GM18517 (cell line): ENCODE results near the gene MRPL32.
"Not testable (repeated sequence)": the region's sequence is repeated elsewhere in the genome, so short reads cannot be mapped to it uniquely, and the experiment has no call there.

Source experiments
- ATAC-seq: cut with Tn5 transposase; IDR thresholded peaks from one replicate; pipeline ENCODE4 v1.9.1; 2021; ENCODE audit warnings: mild to moderate bottlenecking, moderate library complexity; ENCODE audit not compliant: unreplicated experiment

Gene MRPL32

GRCh38 chr7:42931834-42932651 is at the start of gene MRPL32, which contains the start of gene PSMA2:
TSS of gene MRPL32 (plus strand) at chr7:42932376. CDS start at chr7:42932387, 11 bp downstream.
TSS of gene PSMA2 (minus strand) at chr7:42932174. CDS start at chr7:42932158, 16 bp downstream.
- peak; percentile 99 for ATAC-seq

GRCh38 chr7:42883950-42884349 is 48.2 kb upstream of the MRPL32 start:
- no peak for ATAC-seq

DNA sequence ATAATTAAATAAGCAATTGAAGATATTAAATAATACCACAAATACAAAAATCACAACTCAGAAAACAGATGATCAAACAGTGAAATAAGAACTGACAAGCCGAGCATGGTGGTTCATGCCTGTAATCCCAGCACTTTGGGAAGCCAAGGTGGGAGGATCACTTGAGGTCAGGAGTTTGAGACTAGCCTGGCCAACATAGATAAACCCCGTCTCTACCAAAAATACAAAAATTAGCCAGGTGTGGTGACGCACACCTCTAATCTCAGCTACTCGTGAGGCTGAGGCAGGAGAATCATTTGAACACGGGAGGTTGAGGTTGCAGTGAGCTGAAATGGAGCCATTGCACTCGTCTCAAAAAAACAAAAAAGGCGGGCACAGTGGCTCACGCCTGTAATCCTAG is 47.0 kb upstream of the MRPL32 start:
- not testable (repeated sequence) for ATAC-seq

- no peak for ATAC-seq
Observed at GRCh38 chr7:42886129-42886528, 46.0 kb upstream of the MRPL32 start.

DNA sequence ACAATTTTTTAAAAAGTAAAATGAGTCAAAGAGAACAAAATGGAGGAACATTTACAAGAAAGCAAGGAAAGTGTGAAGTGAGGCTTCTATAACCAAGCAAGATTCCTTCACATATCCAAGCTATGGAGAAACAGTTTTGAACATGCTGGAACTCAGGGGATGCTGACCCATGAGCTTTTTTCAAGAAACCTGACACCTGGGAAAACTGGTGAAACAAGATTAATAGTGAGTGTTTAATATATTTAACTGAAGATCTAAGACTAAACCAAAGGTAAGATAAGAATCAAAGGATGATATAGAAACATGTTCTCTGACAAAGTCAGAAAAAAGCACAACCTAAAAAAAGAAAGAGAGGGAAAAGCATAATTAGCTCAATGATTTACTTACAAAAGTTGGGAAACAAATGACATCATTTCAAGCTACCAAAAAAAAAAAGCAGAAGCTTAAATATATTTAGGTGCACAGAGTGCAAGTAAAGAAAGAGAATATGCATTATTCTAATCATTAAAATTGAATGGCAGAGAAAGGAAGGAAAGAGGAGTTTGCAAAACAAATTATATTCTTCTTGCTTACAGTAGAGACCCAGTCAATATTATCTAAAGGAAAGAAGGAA is 45.2 kb upstream of the MRPL32 start:
- no peak for ATAC-seq

GRCh38 chr7:42893346-42894240 is 38.6 kb upstream of the MRPL32 start:
- ATAC-seq, result no peak

DNA sequence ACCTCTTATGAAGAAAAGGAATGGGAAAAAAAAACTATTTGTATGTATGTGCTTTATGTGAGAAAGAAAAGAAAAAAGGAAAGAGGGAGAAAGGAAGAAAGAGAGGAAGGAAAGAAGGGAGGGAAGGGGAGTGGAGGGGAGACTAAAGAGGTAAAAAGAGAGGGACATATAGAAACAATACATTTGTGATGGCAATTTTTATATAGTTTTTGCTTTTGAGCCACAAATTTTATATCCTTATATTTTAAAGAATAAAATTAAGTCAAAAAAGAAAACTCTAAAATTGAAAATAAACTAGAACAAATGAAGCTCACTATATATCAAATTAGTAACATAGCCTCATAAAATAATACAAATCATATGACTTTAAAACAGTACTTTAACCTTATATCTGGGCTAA is 31.3 kb upstream of the MRPL32 start:
- ATAC-seq, result no peak

GRCh38 chr7:42902331-42902730 is 29.8 kb upstream of the MRPL32 start:
- ATAC-seq, result no peak

DNA sequence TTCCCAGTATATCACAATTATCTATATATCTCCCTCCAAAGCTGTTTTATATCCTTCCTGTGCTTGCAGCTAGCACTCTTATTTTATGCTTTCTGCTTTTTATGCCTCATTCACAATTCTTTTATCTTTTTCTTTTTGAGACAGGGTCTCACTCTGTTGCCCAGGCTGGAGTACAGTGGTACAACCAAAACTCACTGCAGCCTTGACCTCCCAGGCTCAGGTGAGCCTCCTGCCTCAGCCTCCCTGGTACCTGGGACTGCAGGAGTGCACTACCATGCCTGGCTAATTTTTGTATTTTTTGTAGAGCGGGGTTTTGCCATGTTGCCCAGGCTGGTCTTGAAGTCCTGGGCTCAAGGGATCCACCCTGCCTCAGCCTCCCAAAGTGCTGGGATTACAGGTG is 26.0 kb upstream of the MRPL32 start:
- no peak for ATAC-seq

GRCh38 chr7:42907316-42907715 is 24.9 kb upstream of the MRPL32 start:
- no peak for ATAC-seq

GRCh38 chr7:42910306-42910705 is 21.9 kb upstream of the MRPL32 start:
- ATAC-seq, result no peak

DNA sequence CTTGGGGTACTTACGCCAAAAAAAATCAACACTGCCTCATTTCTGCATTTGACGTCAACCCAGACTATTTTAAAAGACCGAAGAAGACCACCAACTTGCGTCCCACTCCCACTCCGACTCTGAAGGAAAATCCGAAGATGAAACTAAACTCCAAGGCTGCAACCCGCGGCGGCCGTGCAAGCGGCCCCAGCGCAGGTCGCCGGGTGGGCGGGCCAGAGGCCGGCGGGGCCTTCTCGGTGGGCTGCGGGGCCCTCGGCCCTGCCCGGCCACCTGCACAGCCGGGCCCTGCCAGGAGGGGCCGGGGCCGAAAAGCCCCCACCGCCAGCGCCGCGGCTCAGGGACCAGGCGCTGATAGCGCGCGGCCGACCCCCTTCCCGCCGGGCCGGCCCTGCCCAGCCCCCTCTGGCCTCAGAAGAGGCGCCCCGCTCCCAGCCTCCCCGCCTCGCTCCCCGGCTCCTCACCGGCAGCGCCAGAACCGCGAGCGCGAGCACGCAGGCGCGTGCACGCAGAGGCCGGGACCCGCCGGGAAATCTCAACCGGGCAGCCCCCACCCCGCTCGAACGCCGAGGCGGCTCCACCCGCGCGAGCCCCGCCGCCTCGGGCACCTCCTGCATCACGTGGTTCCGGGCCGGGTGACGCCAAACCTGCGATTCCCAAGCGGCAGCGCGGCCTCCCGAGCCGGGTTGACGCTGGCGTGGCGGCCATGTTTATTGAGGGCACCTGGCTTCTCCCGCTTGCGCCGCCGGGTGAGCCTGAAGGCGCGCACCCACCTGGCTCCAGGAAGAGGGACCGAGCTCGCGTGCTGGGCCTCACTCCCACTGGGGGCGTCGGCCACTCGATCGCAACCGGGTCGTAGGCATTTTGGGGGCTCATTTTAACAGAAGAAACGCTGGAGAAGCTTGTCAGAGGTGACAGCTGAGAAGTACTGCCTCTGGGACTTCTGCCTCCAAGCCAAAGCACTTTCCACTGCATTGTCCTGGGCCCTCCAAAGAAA is 20.4 kb upstream of the MRPL32 start, which contains the start of gene C7orf25:
C7orf25 (minus strand) TSS at position 617 of the 994 bp plus-strand sequence. CDS start 1,170 bp downstream, outside the sequence.
- peak; percentile 87 for ATAC-seq

DNA sequence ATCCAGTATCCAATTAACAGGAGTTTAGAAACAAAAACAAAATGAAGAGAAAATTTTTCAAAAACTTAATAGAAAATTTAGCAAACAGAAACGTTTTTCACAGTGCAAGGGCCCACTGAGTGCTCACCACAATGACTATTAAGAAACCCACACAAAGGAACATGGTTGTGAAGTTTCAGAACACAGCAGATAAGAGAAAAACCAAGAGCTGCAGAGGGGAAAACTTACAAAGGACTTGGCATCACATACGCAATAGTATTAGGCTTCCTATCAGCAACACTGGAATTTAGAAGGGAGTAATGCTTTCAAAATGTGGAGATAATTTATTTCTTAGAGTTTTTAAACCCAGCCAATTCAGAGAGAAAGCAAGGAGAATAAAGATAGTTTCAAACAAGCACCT is 18.6 kb upstream of the MRPL32 start:
- ATAC-seq, result no peak

- ATAC-seq, result no peak
Observed at GRCh38 chr7:42914009-42914408, 18.2 kb upstream of the MRPL32 start.

GRCh38 chr7:42914421-42915045 is 17.6 kb upstream of the MRPL32 start:
- ATAC-seq, result no peak

DNA sequence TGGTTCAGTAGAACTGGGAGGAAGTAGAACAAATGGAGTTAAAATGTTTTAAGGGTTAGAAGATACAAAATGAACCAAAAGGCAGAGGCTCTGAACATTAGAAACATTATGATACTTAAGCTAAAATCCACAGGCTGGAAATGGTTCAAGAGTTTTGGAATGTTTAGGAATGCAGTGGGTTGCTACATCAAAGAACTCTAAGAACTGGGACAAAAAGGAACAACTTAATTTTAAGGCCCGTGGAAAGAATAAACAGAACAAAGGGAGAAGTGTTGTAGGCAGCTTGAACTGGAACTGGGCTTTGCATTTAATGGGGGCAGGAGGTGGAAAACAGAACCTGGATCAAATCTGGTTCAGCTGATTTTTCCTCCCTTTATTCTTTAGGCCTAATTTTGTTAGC is 16.8 kb upstream of the MRPL32 start:
- ATAC-seq, result no peak

- no peak for ATAC-seq
Observed at GRCh38 chr7:42922017-42922753, 10.0 kb upstream of the MRPL32 start.

DNA sequence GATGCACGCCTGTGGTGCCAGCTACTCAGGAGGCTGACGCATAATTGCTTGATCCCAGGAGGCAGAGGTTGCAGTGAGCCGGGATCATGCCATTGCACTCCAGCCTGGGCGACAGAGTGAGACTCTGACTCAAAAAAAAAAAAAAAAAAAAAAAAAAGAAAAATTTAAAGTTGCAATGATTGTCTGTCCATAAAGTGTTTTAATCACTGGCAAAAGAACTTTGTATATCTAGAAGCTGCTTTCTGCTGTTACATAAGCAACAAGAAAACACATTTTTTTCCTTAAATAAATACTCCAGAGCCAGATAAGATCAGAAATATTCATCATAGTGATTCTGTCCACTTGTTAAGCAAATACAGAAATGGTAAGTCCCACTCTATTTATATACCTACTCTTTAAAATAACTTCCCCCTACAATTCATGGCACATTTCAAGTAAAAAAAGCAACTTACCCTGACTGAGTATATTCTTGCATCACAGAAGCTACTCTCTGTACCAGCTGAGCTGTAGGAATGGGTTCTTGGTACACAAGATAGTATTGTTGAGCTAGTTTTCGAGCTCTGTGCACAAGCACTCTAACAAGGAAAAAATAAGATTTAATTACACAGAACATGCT is 7.8 kb upstream of the MRPL32 start:
- no peak for ATAC-seq
